Ovary (tissue), 9 donors: Measurements from ENCODE around the gene ADAM17. TPM values are rescaled to one million over a fixed set of nuclear protein-coding genes. Genes with fewer than 3 reads are reported as not detected.

Experiments
- DNase-seq, 5 donors: peaks; one replicate each; pipeline ENCODE4 v3.0.0-alpha.2; 2019 to 2020
- H3K27ac ChIP-seq, 2 donors: fragments of 200-600 bp; one replicate each; pipeline versions ENCODE4 v1.5.1 to v1.8.0; 2019 to 2022
- H3K27me3 ChIP-seq: fragments of 200-600 bp; one replicate; pipeline ENCODE4 v1.8.0; 2022
- H3K36me3 ChIP-seq: fragments of 200-600 bp; sonication (generic); one replicate; pipeline ENCODE4 v1.5.1; 2019
- H3K4me1 ChIP-seq: one replicate; pipeline ENCODE4 v1.8.1; 2013; ENCODE audit warnings: mild to moderate bottlenecking, moderate library complexity; ENCODE audit not compliant: insufficient read depth
- H3K4me3 ChIP-seq: fragments of 200-600 bp; sonication (generic); one replicate; pipeline ENCODE4 v1.5.1; 2017
- H3K9me3 ChIP-seq, 2 donors: fragments of 200-600 bp in 1 of 2; sonication (generic) in 1 of 2; one replicate each; pipeline versions ENCODE4 v1.5.1 to v1.8.1; 2013 to 2019; ENCODE audit warnings: mild to moderate bottlenecking in 1 of 2, moderate library complexity in 1 of 2
- CTCF ChIP-seq, 3 donors: fragments of 450-650 bp in 2 of 3; fragments of 200-600 bp in 1 of 3; IDR thresholded peaks; one replicate each; pipeline versions ENCODE4 v1.5.1 to v1.8.0; 2016 to 2022; ENCODE audit warnings: antibody characterized with exemption in 3 of 3, mild to moderate bottlenecking in 1 of 3
- EP300 ChIP-seq: sonication (generic); formaldehyde crosslinking; IDR thresholded peaks from one replicate; pipeline ENCODE4 v1.6.1; 2017; ENCODE audit warnings: antibody characterized with exemption
- POLR2A ChIP-seq: fragments of 450-650 bp; IDR thresholded peaks from one replicate; pipeline ENCODE4 v1.6.1; 2017; ENCODE audit warnings: antibody characterized with exemption, mild to moderate bottlenecking, moderate library complexity
- WGBS, 3 donors: extraction: QIAGEN DNeasy Blood & Tissue Kit in 1 of 3; methylation state at CpG; one replicate each; pipeline versions ENCODE4 v1.1.5 to v1.1.7; 2013 to 2017; 5-methylcytosine and 5-hydroxymethylcytosine counted together
- intact Hi-C, 4 donors: fragments of 100-400 bp; cut with DNase I; formaldehyde crosslinking; loops; one replicate each; pipeline versions ENCODE4 v1.11.0 to v1.15.1; 2022 to 2023
- polyA plus RNA-seq, 2 donors: library from polyadenylated mRNA; stranded (reverse); fragments of 200-250 nt in 1 of 2; fragments of 350-450 nt in 1 of 2; fragmentation: Illumina TruSeq in 1 of 2; extraction: RNeasy Lipid Tissue Mini Kit (QIAGEN cat#74804) in 1 of 2; gene quantifications; one replicate each; pipeline ENCODE4 v1.2.3, GENCODE V29; 2013 to 2014
- total RNA-seq, 7 donors: library from RNA; depleted of rRNA in 2 of 7; stranded (reverse); fragments of >200 nt in 2 of 7; fragmentation: NEBNext Ultra II Directional in 3 of 7; extraction: Animal tissue kit (Norgen Biotek cat#: 25700) in 3 of 7; gene quantifications; one replicate each; pipeline versions ENCODE4 v1.1.0 to v1.2.4, GENCODE V29; 2016 to 2023
- donor health status: DM: no; HTN: no; CAD: no; lungs with moderate emphysema.
- donor health status: DM: no; HTN: no; CAD: no.
- donor health status: Bipolar disorder and iron deficiency.
- donor health status: DM: yes; HTN: yes; CAD: no.
- donor health status: DM: no; HTN: no; CAD: no.
- donor health status: DM: yes; HTN: yes; CAD: no.

Gene ADAM17
- total and polyA plus RNA-seq, 9 donors = 10.2 to 46.6 (median 27.8) TPM

GRCh38 chr2:9473308-9473984 lies 82.2 kb downstream of the ADAM17 start:
- DNase-seq = peak in 1 of 5 donors; percentile 31
- intact Hi-C loops = loop anchor here in 1 of 4 donors (10.0 kb wide), 1 partner anchor 49 kb away; the partner anchor contains the start of genes CPSF3 and ITGB1BP1
- Histone ChIP-seq H3K36me3 (no peaks in the 10 kb centered on the region), H3K4me1 (peaks cover 4% of the 10 kb centered on the region), H3K27ac (peak overlapping the region in 1 of 2 donors; percentile 77), H3K27me3 (no peaks in the 10 kb centered on the region), H3K9me3 (no peaks in the 10 kb centered on the region), H3K4me3 (peak overlapping the region; percentile 72)
- no peak for TF ChIP-seq EP300
- TF ChIP-seq POLR2A = no peak
- TF ChIP-seq CTCF (IDR thresholded peaks at IDR 0.05) = no peak
- WGBS, 3 donors = 22 to 44% (median 36%) methylated on average over 24 of the region's 24 CpGs

GRCh38 chr2:9472511-9472910 lies 83.1 kb downstream of the ADAM17 start:
- no peak overlapping the region for H3K4me3 ChIP-seq
- intact Hi-C loops = loop anchor here in 1 of 4 donors (10.0 kb wide), 1 partner anchor 48 kb away; the partner anchor contains the start of genes CPSF3 and ITGB1BP1
- H3K36me3 ChIP-seq = no peaks in the 10 kb centered on the region
- 91 to 95% (median 95%) methylated on average over 9 of the region's 9 CpGs for WGBS, 3 donors
- no peak for DNase-seq
- TF ChIP-seq CTCF (IDR thresholded peaks at IDR 0.05) (no peak), EP300 (no peak), POLR2A (no peak)
- peaks cover 4% of the 10 kb centered on the region for H3K4me1 ChIP-seq
- H3K27ac ChIP-seq = no peak overlapping the region
- H3K27me3 ChIP-seq = no peaks in the 10 kb centered on the region
- no peaks in the 10 kb centered on the region for H3K9me3 ChIP-seq

GRCh38 chr2:9471206-9471605 lies 84.4 kb downstream of the ADAM17 start:
- H3K27me3 ChIP-seq = no peaks in the 10 kb centered on the region
- no peak for DNase-seq
- intact Hi-C loops = loop anchor here in 1 of 4 donors (10.0 kb wide), 1 partner anchor 46 kb away; the partner anchor contains the start of genes CPSF3 and ITGB1BP1
- no peak overlapping the region for H3K4me3 ChIP-seq
- WGBS, 3 donors = 84 to 90% (median 89%) methylated on average over 5 of the region's 5 CpGs
- TF ChIP-seq CTCF (IDR thresholded peaks at IDR 0.05) = no peak
- no peak for TF ChIP-seq EP300
- TF ChIP-seq POLR2A = no peak
- peaks cover 4% of the 10 kb centered on the region for H3K4me1 ChIP-seq
- no peaks in the 10 kb centered on the region for H3K36me3 ChIP-seq
- no peaks in the 10 kb centered on the region for H3K9me3 ChIP-seq
- H3K27ac ChIP-seq = no peak overlapping the region

GRCh38 chr2:9467687-9468086 lies 87.9 kb downstream of the ADAM17 start:
- TF ChIP-seq CTCF (IDR thresholded peaks at IDR 0.05) (no peak), POLR2A (no peak), EP300 (no peak)
- 80 to 81% (median 81%) methylated on average over 10 of the region's 10 CpGs for WGBS, 3 donors
- Histone ChIP-seq H3K4me1 (no peaks in the 10 kb centered on the region), H3K9me3 (no peaks in the 10 kb centered on the region), H3K27me3 (no peaks in the 10 kb centered on the region), H3K27ac (no peak overlapping the region), H3K36me3 (no peaks in the 10 kb centered on the region), H3K4me3 (no peak overlapping the region)
- intact Hi-C loops = no loop called here
- no peak for DNase-seq
